Measurements from ENCODE around the gene PIP5KL1. TPM values are rescaled to one million over a fixed set of nuclear protein-coding genes. Genes with fewer than 3 reads are reported as not detected.

Gene PIP5KL1
- total and polyA plus RNA-seq, 8 donors = 0.50 to 98.0 (median 3.3) TPM; not detected in 1

DNA sequence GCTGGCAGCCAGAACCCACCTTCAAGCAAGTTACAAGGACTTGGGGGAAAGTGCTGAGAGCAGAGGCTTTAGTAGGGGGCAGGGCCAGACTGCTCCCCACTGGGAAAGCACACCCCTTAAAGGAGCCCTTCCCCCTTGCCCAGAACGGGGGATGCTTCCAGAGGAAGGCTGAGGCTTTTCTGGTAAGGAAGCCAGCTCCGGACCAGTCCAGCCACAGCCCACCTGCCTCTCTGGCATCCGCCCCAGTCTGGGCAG is 11.3 kb upstream of the PIP5KL1 start:
- H3K4me3 ChIP-seq = no peak overlapping the region
- intact Hi-C loops (cut with DNase I; ENCODE audit: low total_unique reads) = loop anchor here (5.0 kb wide), 1 partner anchor 95 kb away; no protein-coding TSS in a partner anchor
- 50 to 74% (median 62%) methylated on average over 3 of the region's 3 CpGs for WGBS, 5 donors

DNA sequence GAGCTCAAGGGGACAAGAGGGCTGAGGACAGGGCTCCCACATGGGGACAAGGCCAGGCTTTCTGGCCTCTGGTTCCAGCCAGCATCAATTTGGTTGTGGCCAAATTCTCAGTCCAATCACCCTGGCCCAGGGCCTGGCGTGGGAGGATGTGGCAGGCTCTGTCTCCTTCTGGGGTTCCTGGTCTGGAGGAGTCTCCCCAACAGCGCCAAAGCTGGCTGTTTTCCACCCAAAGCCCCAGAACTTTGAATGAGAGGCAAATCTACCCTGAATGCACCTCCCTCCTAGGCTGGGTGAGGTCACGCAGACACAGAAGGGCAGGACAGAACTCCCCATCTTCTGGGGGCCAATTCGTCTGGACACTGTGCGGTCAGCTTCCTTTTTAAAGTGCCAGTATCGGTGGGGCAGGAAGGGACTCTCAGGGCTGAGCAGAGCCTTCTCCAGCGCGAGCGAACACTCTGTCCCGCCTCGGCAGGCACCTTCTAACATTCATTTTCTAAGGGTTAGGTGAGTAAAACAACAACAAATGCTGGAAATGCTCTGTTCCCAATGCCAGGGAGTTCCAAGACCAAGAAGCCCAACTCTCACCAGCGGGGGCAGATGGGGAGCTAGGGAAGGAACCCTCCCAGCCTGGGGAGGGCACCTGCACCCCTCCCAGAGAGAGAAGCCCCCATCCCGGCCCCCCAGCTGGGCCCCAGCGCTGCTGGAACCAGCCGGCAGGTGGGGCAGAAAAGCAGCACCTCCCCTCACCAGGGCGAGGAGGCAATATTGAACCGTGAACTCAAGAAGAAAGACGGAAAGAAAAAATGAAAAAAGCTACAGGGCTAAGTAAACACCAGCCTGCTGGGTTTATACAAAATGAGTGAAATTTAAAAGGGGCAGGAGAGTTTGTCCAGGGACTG is 10.7 kb upstream of the PIP5KL1 start:
- Histone ChIP-seq H3K9me3 (no peaks in the 10 kb centered on the region), H3K27me3 (no peaks in the 10 kb centered on the region), H3K4me3 (no peak overlapping the region), H3K4me1 (peaks cover 27 to 70% (median 47%) of the 10 kb centered on the region in 4 donors), H3K27ac (peak overlapping the region in 1 of 5 donors; percentile 9), H3K36me3 (peaks cover 44 to 68% (median 52%) of the 10 kb centered on the region in 4 donors)
- intact Hi-C loops (cut with DNase I; ENCODE audit: low total_unique reads) = loop anchor here (5.0 kb wide), 1 partner anchor 96 kb away; no protein-coding TSS in a partner anchor
- TF ChIP-seq POLR2AphosphoS5 (IDR thresholded peaks at IDR 0.05) (no peak), POLR2A (IDR thresholded peaks at IDR 0.05) (no peak), EP300 (IDR thresholded peaks at IDR 0.05) (no peak)
- TF ChIP-seq, protein P1, sequence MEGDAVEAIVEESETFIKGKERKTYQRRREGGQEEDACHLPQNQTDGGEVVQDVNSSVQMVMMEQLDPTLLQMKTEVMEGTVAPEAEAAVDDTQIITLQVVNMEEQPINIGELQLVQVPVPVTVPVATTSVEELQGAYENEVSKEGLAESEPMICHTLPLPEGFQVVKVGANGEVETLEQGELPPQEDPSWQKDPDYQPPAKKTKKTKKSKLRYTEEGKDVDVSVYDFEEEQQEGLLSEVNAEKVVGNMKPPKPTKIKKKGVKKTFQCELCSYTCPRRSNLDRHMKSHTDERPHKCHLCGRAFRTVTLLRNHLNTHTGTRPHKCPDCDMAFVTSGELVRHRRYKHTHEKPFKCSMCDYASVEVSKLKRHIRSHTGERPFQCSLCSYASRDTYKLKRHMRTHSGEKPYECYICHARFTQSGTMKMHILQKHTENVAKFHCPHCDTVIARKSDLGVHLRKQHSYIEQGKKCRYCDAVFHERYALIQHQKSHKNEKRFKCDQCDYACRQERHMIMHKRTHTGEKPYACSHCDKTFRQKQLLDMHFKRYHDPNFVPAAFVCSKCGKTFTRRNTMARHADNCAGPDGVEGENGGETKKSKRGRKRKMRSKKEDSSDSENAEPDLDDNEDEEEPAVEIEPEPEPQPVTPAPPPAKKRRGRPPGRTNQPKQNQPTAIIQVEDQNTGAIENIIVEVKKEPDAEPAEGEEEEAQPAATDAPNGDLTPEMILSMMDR (IDR thresholded peaks at IDR 0.05) = no peak
- no peak for DNase-seq
- WGBS, 5 donors = 75 to 82% (median 78%) methylated on average over 18 of the region's 18 CpGs

More for the DNA sequence above, 11.3 kb upstream of the PIP5KL1 start:
- Histone ChIP-seq H3K27me3 (no peaks in the 10 kb centered on the region), H3K36me3 (peaks cover 44 to 73% (median 57%) of the 10 kb centered on the region in 4 donors), H3K9me3 (no peaks in the 10 kb centered on the region), H3K4me1 (peaks cover 22 to 70% (median 44%) of the 10 kb centered on the region in 4 donors), H3K27ac (peak overlapping the region in 2 of 5 donors; percentile 4 to 13)
- no peak for DNase-seq
- no peak for TF ChIP-seq EP300 (IDR thresholded peaks at IDR 0.05)
- no peak for TF ChIP-seq POLR2A (IDR thresholded peaks at IDR 0.05)
- no peak for TF ChIP-seq POLR2AphosphoS5 (IDR thresholded peaks at IDR 0.05)
- TF ChIP-seq, protein P1 (IDR thresholded peaks at IDR 0.05) = no peak

DNA sequence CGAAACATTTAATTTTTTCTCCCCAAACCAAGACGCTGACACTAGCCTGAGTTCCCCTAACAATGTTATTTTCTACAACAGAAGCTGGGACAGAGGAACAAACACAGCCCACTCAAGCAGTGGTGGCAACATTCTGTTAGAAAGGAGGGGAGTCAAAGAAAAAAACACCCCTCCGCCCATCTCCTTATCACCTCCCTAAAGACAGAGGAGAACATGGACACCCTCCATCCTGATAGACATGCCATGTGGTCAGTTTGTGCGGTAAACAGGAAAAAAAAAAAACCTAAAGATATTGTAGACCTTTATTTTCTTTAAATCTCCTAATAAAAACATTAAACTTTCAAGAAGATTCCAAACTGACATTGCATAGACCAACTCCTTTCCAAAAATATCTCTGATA is 10.0 kb upstream of the PIP5KL1 start:
- DNase-seq = no peak
- Histone ChIP-seq H3K36me3 (peaks cover 39 to 68% (median 47%) of the 10 kb centered on the region in 4 donors), H3K9me3 (no peaks in the 10 kb centered on the region), H3K4me1 (peaks cover 34 to 70% (median 51%) of the 10 kb centered on the region in 4 donors), H3K27me3 (no peaks in the 10 kb centered on the region), H3K4me3 (no peak overlapping the region), H3K27ac (no peak overlapping the region)
- 88 to 93% (median 90%) methylated on average over 4 of the region's 4 CpGs for WGBS, 5 donors
- intact Hi-C loops (cut with DNase I; ENCODE audit: low total_unique reads) = loop anchor here (5.0 kb wide), 1 partner anchor 97 kb away; no protein-coding TSS in a partner anchor
- TF ChIP-seq POLR2AphosphoS5 (IDR thresholded peaks at IDR 0.05) (no peak), EP300 (IDR thresholded peaks at IDR 0.05) (no peak), POLR2A (IDR thresholded peaks at IDR 0.05) (no peak)
- TF ChIP-seq, protein P1 (IDR thresholded peaks at IDR 0.05) = no peak

DNA sequence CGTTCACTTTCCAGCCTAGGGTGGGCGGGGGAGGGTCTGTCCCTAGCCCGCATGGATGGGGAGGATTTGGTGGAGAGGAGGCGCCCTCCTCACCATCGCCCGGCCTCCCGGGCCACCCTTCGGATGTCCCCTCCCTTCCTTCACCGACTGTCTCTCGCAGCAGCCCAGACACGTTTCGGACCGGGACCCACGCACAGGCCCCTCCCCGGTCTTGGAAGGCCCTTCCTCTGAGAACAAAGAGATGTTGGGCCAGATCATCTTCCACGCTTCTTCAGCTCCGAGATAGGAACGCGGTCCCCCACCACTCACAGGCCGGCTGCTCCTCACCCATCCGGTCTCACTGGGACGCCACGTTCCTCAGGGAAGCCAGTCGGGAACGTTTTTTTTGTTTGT is 7.7 kb upstream of the PIP5KL1 start:
- H3K4me1 ChIP-seq = peaks cover 38 to 60% (median 48%) of the 10 kb centered on the region in 4 donors
- 23 to 39% (median 26%) methylated on average over 23 to 25 of the region's 25 CpGs for WGBS, 5 donors
- peak in 1 of 2 donors; percentile 72 for DNase-seq
- peak in 1 of 3 donors; percentile 46 for TF ChIP-seq POLR2AphosphoS5 (IDR thresholded peaks at IDR 0.05)
- no peak for TF ChIP-seq POLR2A (IDR thresholded peaks at IDR 0.05)
- peak overlapping the region; percentile 75 to 89 (median 79) for H3K4me3 ChIP-seq
- H3K27me3 ChIP-seq = no peaks in the 10 kb centered on the region
- no peaks in the 10 kb centered on the region for H3K9me3 ChIP-seq
- peaks cover 22 to 59% (median 39%) of the 10 kb centered on the region in 4 donors for H3K36me3 ChIP-seq
- peak overlapping the region; percentile 43 to 84 (median 74) for H3K27ac ChIP-seq
- intact Hi-C loops (cut with DNase I; ENCODE audit: low total_unique reads) = no loop called here
